Esophagus muscularis mucosa (tissue), 4 donors: ENCODE measurements around the gene PDXK. TPM values are rescaled to one million over a fixed set of nuclear protein-coding genes. Genes with fewer than 3 reads are reported as not detected.
A peak's percentile ranks its signal among the peaks of the same experiment; 100 is the strongest.

Source experiments
- DNase-seq: peaks from one replicate; pipeline ENCODE4 v3.0.0-alpha.2; 2017; ENCODE audit errors: extremely low spot score
- H3K27ac ChIP-seq, 4 donors: fragments of 200-600 bp; sonication (generic); replicated peaks in 1 of 4; 1 replicate in 3 of 4; 2 replicates in 1 of 4; pipeline ENCODE4 v1.5.1; 2016 to 2019; ENCODE audit warnings: mild to moderate bottlenecking in 1 of 4
- H3K27me3 ChIP-seq, 4 donors: fragments of 200-600 bp; sonication (generic); one replicate each; pipeline versions ENCODE4 v1.5.1 to v1.6.0; 2016 to 2019
- H3K36me3 ChIP-seq, 4 donors: fragments of 200-600 bp; sonication (generic); one replicate each; pipeline ENCODE4 v1.5.1; 2016 to 2019
- H3K4me1 ChIP-seq, 4 donors: fragments of 200-600 bp; sonication (generic); one replicate each; pipeline ENCODE4 v1.5.1; 2016 to 2019
- H3K4me3 ChIP-seq, 4 donors: fragments of 200-600 bp; sonication (generic); 1 replicate in 2 of 4; 2 replicates in 2 of 4; pipeline ENCODE4 v1.5.1; 2016 to 2019; ENCODE audit warnings: mild to moderate bottlenecking in 4 of 4, moderate library complexity in 1 of 4
- H3K9me3 ChIP-seq, 4 donors: fragments of 200-600 bp; sonication (generic); 1 replicate in 3 of 4; 2 replicates in 1 of 4; pipeline ENCODE4 v1.5.1; 2016 to 2019
- EP300 ChIP-seq: sonication (generic); formaldehyde crosslinking; IDR thresholded peaks from one replicate; pipeline ENCODE4 v1.6.1; 2017; ENCODE audit warnings: antibody characterized with exemption
- POLR2A ChIP-seq: fragments of 450-650 bp; IDR thresholded peaks from one replicate; pipeline ENCODE4 v1.6.1; 2017; ENCODE audit warnings: antibody characterized with exemption, moderate library complexity, mild to moderate bottlenecking, low read depth
- POLR2AphosphoS5 ChIP-seq, 2 donors: sonication (generic); formaldehyde crosslinking; IDR thresholded peaks; one replicate each; pipeline ENCODE4 v1.6.1; 2017; ENCODE audit warnings: antibody characterized with exemption in 2 of 2
- WGBS: methylation state at CpG from one replicate; pipeline ENCODE4 v1.1.5; 2018; 5-methylcytosine and 5-hydroxymethylcytosine counted together
- intact Hi-C: fragments of 100-400 bp; cut with DNase I; formaldehyde crosslinking; loops from one replicate; pipeline ENCODE4 v1.15.1; 2023
- total RNA-seq, 4 donors: library from RNA; depleted of rRNA; stranded (reverse); fragments of >200 nt; gene quantifications; one replicate each; pipeline versions ENCODE4 v1.1.0 to v1.2.1, GENCODE V29; 2016
- TF ChIP-seq, protein P1 (sequence below), 3 experiments: fragments of 200-600 bp in 2 of 3; fragments of 450-650 bp in 1 of 3; sonication (generic) in 2 of 3; IDR thresholded peaks; one replicate each; pipeline ENCODE4 v1.5.1; 2017 to 2019; ENCODE audit warnings: antibody characterized with exemption in 3 of 3, mild to moderate bottlenecking in 2 of 3, moderate library complexity in 1 of 3

The PDXK gene
- total RNA-seq, 4 donors from 2014 or later, result 22.4 to 40.9 (median 31.8) TPM

DNA sequence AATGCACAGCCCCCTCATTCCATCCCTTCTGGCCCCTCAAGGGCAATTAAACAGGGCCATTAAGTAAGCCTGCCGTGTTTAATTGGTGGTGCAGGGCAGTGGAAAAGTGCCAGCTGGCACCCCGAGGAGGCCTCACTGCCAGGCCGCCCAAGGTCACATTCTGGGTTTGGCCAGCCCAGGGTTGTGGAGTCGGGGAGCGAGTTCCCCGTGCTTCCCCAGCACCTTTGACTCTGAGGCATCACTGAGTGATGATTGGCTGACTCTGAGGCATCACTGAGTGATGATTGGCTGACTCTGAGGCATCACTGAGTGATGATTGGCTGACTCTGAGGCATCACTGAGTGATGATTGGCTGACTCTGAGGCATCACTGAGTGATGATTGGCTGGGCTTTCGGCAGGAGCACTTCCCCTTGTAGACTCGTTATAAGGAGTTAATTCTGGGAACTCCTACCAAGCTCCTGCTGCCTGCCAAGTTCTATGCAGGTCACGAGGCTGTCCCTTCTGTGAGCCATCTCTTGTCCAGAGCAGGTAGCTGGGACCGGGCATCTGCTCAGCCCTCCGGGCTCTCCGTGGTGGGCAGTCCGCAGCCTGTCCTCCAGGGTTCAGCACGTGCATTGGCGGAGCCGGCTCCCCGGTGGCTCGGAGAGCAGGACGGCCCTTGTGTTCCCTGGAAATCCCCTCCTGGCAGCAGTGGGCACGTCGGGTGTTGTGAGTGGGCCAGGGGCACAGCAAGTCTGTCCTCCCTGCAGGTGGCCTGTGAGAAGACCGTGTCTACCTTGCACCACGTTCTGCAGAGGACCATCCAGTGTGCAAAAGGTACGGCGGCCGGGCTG, 36.2 kb downstream of the PDXK start:
- no peak overlapping the region for H3K4me3 ChIP-seq
- H3K27me3 ChIP-seq, result no peaks in the 10 kb centered on the region
- intact Hi-C loops, result no loop called here
- TF ChIP-seq, protein P1, sequence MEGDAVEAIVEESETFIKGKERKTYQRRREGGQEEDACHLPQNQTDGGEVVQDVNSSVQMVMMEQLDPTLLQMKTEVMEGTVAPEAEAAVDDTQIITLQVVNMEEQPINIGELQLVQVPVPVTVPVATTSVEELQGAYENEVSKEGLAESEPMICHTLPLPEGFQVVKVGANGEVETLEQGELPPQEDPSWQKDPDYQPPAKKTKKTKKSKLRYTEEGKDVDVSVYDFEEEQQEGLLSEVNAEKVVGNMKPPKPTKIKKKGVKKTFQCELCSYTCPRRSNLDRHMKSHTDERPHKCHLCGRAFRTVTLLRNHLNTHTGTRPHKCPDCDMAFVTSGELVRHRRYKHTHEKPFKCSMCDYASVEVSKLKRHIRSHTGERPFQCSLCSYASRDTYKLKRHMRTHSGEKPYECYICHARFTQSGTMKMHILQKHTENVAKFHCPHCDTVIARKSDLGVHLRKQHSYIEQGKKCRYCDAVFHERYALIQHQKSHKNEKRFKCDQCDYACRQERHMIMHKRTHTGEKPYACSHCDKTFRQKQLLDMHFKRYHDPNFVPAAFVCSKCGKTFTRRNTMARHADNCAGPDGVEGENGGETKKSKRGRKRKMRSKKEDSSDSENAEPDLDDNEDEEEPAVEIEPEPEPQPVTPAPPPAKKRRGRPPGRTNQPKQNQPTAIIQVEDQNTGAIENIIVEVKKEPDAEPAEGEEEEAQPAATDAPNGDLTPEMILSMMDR (IDR thresholded peaks at IDR 0.05), result no peak
- TF ChIP-seq POLR2AphosphoS5 (IDR thresholded peaks at IDR 0.05), result no peak
- no peak for DNase-seq
- H3K4me1 ChIP-seq, result peaks cover 0 to 27% (median 24%) of the 10 kb centered on the region in 4 donors
- no peaks in the 10 kb centered on the region for H3K9me3 ChIP-seq
- no peak overlapping the region for H3K27ac ChIP-seq
- H3K36me3 ChIP-seq, result peaks cover 29 to 86% (median 80%) of the 10 kb centered on the region in 4 donors
- WGBS, result 92% methylated on average over 24 of the region's 26 CpGs

DNA sequence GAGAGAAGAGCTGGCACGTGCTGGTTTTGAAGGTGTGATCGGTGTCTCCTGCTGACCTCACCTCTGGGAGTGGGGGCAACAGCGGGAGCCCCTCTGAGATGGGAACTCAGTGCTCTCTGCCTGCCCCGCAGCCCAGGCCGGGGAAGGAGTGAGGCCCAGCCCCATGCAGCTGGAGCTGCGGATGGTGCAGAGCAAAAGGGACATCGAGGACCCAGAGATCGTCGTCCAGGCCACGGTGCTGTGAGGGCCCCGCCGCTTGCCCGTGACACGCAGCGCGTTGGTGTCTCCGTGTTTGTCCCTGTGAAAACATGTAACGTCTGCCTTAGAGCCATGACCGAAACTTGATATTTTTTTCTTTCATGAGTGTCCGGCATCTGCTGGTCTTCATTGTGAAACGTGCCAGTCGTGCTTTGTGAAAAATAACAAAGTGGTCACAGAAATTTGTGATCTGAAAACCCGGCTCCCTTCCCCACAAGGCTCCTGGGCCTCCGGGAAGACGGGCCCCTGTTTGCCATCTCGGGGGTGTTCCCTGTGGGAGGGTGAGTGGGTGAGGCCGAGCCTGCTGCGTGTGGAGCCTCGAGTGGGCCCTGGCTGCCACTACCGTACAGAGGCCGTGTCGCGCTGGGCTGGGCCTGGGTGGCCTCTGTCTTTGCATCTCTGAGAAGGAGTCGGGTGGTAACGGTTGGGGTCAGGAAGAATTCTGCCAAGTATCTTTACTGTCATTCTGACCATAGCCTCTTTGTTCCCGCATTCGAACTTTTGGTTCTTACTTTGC, 37.1 kb downstream of the PDXK start:
- H3K27ac ChIP-seq, result peak overlapping the region in 1 of 4 donors; percentile 83
- H3K36me3 ChIP-seq, result peaks cover 29 to 81% (median 72%) of the 10 kb centered on the region in 4 donors
- TF ChIP-seq, protein P1 (IDR thresholded peaks at IDR 0.05), result no peak
- 94% methylated on average over 35 of the region's 37 CpGs for WGBS
- H3K4me1 ChIP-seq, result peaks cover 0 to 27% (median 24%) of the 10 kb centered on the region in 4 donors
- DNase-seq, result no peak
- intact Hi-C loops, result no loop called here
- H3K4me3 ChIP-seq, result no peak overlapping the region
- no peaks in the 10 kb centered on the region for H3K9me3 ChIP-seq
- H3K27me3 ChIP-seq, result no peaks in the 10 kb centered on the region

DNA sequence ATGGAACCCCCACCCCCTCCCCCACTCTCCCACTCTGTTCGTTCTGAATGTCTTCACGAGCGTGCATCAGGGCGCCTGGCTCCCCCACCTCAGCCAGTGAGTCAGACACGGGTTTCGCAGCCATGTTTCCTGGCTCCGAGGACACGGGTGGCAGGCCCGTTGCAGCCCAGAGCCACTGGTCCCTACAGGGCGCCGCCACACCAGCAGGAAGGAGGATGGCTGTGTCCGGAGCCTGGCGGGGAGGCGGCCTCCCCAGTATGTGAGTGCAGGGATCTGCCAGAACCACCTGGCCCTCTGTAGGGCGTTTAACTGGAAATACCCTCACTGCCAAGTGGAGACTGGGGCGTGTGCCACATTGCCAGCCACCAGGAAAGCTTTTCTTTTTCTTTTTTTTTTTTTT, 38.7 kb downstream of the PDXK start:
- H3K9me3 ChIP-seq, result no peaks in the 10 kb centered on the region
- intact Hi-C loops, result no loop called here
- peaks cover 0 to 27% (median 24%) of the 10 kb centered on the region in 4 donors for H3K4me1 ChIP-seq
- TF ChIP-seq, protein P1 (IDR thresholded peaks at IDR 0.05), result no peak
- TF ChIP-seq EP300 (no peak), POLR2AphosphoS5 (IDR thresholded peaks at IDR 0.05) (no peak), POLR2A (no peak)
- H3K36me3 ChIP-seq, result peaks cover 22 to 74% (median 61%) of the 10 kb centered on the region in 4 donors
- no peaks in the 10 kb centered on the region for H3K27me3 ChIP-seq
- peak overlapping the region; percentile 76 to 83 (median 79) for H3K27ac ChIP-seq
- WGBS, result 78% methylated on average over 16 of the region's 16 CpGs
- no peak for DNase-seq
- peak overlapping the region in 3 of 4 donors; percentile 33 to 47 (median 40) for H3K4me3 ChIP-seq

GRCh38 chr21:43758111-43758641, 39.2 kb downstream of the PDXK start:
- DNase-seq, result peak; percentile 92
- intact Hi-C loops, result no loop called here
- TF ChIP-seq, protein P1 (IDR thresholded peaks at IDR 0.05), result no peak
- TF ChIP-seq POLR2AphosphoS5 (IDR thresholded peaks at IDR 0.05), result peak in 1 of 2 donors; percentile 34
- H3K36me3 ChIP-seq, result peaks cover 17 to 73% (median 58%) of the 10 kb centered on the region in 4 donors
- no peaks in the 10 kb centered on the region for H3K27me3 ChIP-seq
- H3K27ac ChIP-seq, result peak overlapping the region; percentile 76 to 83 (median 79)
- peaks cover 0 to 27% (median 24%) of the 10 kb centered on the region in 4 donors for H3K4me1 ChIP-seq
- H3K4me3 ChIP-seq, result peak overlapping the region; percentile 33 to 47 (median 38)
- 44% methylated on average over 13 of the region's 18 CpGs for WGBS
- H3K9me3 ChIP-seq, result no peaks in the 10 kb centered on the region
